H1 (cell line): ENCODE data around the gene GP1BB. TPM values are rescaled to one million over a fixed set of nuclear protein-coding genes. Genes with fewer than 3 reads are reported as not detected.
A peak's percentile ranks its signal among the peaks of the same experiment; 100 is the strongest.
"Not testable (repeated sequence)": the region's sequence is repeated elsewhere in the genome, so short reads cannot be mapped to it uniquely, and the experiment has no call there.

Source experiments
- CTCF ChIA-PET: fragments of 300-600 bp; sonication (Branson Sonifier 250); formaldehyde crosslinking; loops from one replicate; lab custom pipeline; 2021; ENCODE audit not compliant: partially characterized antibody; lab: Charles Lee
- POLR2A ChIA-PET: fragments of 300-600 bp; sonication (Branson Sonifier 250); formaldehyde crosslinking; loops from one replicate; lab custom pipeline; 2021; ENCODE audit warnings: inconsistent platforms; ENCODE audit not compliant: partially characterized antibody; lab: Charles Lee
- DNase-seq, 2 experiments: peaks; one replicate each; pipeline versions ENCODE4 v3.0.0 to v3.0.0-alpha.2; 2010 to 2022; ENCODE audit warnings: low spot score in 2 of 2, low read depth in 1 of 2, mixed read lengths in 1 of 2
- FAIRE-seq: peaks from 2 replicates; lab custom pipeline; 2011; peaks lifted over from hg19 to GRCh38; lab: Jason Lieb, UNC
- H2AFZ ChIP-seq: 2 replicates; pipeline ENCODE4 v1.8.1; 2012; ENCODE audit warnings: low read length, inconsistent platforms
- H2AK5ac ChIP-seq: 2 replicates; pipeline ENCODE4 v1.6.1; 2013; ENCODE audit warnings: low read depth, low read length
- H2BK120ac ChIP-seq: replicated peaks from 2 replicates; pipeline ENCODE3; 2013; ENCODE audit warnings: low read depth, low read length, inconsistent platforms
- H2BK12ac ChIP-seq: 2 replicates; pipeline ENCODE4 v1.6.1; 2013; ENCODE audit warnings: low read depth, low read length
- H2BK15ac ChIP-seq: 2 replicates; pipeline ENCODE4 v1.6.1; 2013; ENCODE audit warnings: low read length
- H2BK20ac ChIP-seq: 2 replicates; pipeline ENCODE4 v1.6.1; 2013; ENCODE audit warnings: low read length
- H2BK5ac ChIP-seq: 2 replicates; pipeline ENCODE4 v1.6.1; 2013; ENCODE audit warnings: low read depth, low read length
- H3K14ac ChIP-seq: 2 replicates; pipeline ENCODE4 v1.6.1; 2013; ENCODE audit warnings: inconsistent platforms; ENCODE audit not compliant: insufficient read length
- H3K18ac ChIP-seq: 2 replicates; pipeline ENCODE4 v1.6.1; 2013; ENCODE audit warnings: low read length; ENCODE audit errors: extremely low read depth
- H3K23ac ChIP-seq: 2 replicates; pipeline ENCODE4 v1.6.1; 2013; ENCODE audit warnings: inconsistent platforms; ENCODE audit not compliant: insufficient read length
- H3K23me2 ChIP-seq: 2 replicates; pipeline ENCODE4 v1.6.1; 2013; ENCODE audit warnings: low read depth, low read length
- H3K27ac ChIP-seq: 2 replicates; pipeline ENCODE4 v1.6.1; 2011; ENCODE audit warnings: low read depth, low read length, inconsistent platforms
- H3K27me3 ChIP-seq, 4 experiments: replicated peaks in 1 of 4; 1 replicate in 1 of 4; 2 replicates in 3 of 4; pipeline versions ENCODE4 v1.6.1 to v1.8.1; 2011 to 2013; ENCODE audit warnings: low read length in 3 of 4, mild to moderate bottlenecking in 3 of 4, inconsistent platforms in 2 of 4, mixed read lengths in 2 of 4, moderate library complexity in 1 of 4; ENCODE audit not compliant: control insufficient read depth in 3 of 4, insufficient read depth in 3 of 4; ENCODE audit errors: extremely low read depth in 1 of 4
- H3K36me3 ChIP-seq, 4 experiments: 2 replicates each; pipeline versions ENCODE4 v1.6.1 to v1.8.1; 2011 to 2013; ENCODE audit warnings: mild to moderate bottlenecking in 4 of 4, low read length in 3 of 4, moderate library complexity in 2 of 4, control low read depth in 1 of 4, inconsistent platforms in 1 of 4; ENCODE audit not compliant: insufficient read depth in 4 of 4, control insufficient read depth in 2 of 4
- H3K4ac ChIP-seq: replicated peaks from 2 replicates; pipeline ENCODE3; 2013; ENCODE audit warnings: low read length, low read depth, mixed read lengths, inconsistent platforms; ENCODE audit not compliant: insufficient read length
- H3K4me1 ChIP-seq, 4 experiments: replicated peaks in 1 of 4; 1 replicate in 1 of 4; 2 replicates in 3 of 4; pipeline versions ENCODE4 v1.6.1 to v1.8.1; 2011 to 2013; ENCODE audit warnings: low read length in 3 of 4, inconsistent platforms in 2 of 4, mixed read lengths in 1 of 4; ENCODE audit not compliant: insufficient read depth in 4 of 4, control insufficient read depth in 3 of 4
- H3K4me2 ChIP-seq, 2 experiments: 2 replicates each; pipeline versions ENCODE4 v1.6.1 to v1.8.1; 2011 to 2013; ENCODE audit warnings: low read depth in 2 of 2, low read length in 2 of 2, control low read depth in 1 of 2, inconsistent platforms in 1 of 2, mild to moderate bottlenecking in 1 of 2; ENCODE audit not compliant: insufficient read depth in 1 of 2
- H3K4me3 ChIP-seq, 4 experiments: fragments of 200-600, 300-600 bp in 1 of 4; sonication (generic), shearing (Covaris generic), sonication (Bioruptor Twin) in 1 of 4; 2 replicates each; pipeline versions ENCODE4 v1.5.1 to v1.8.1; 2011 to 2016; ENCODE audit warnings: low read length in 4 of 4, low read depth in 3 of 4, control low read depth in 2 of 4, inconsistent platforms in 2 of 4, mild to moderate bottlenecking in 2 of 4, mixed read lengths in 1 of 4, moderate library complexity in 1 of 4; ENCODE audit not compliant: insufficient read depth in 2 of 4; ENCODE audit errors: extremely low read depth in 1 of 4
- H3K56ac ChIP-seq: replicated peaks from 2 replicates; pipeline ENCODE3; 2013; ENCODE audit warnings: low read depth, mild to moderate bottlenecking, mixed read lengths, low read length, inconsistent platforms; ENCODE audit not compliant: insufficient read length
- H3K79me1 ChIP-seq: 2 replicates; pipeline ENCODE4 v1.6.1; 2013; ENCODE audit warnings: low read depth, low read length, control low read depth
- H3K79me2 ChIP-seq, 2 experiments: 2 replicates each; pipeline versions ENCODE4 v1.6.1 to v1.8.1; 2012 to 2013; ENCODE audit warnings: low read length in 2 of 2, mild to moderate bottlenecking in 2 of 2, inconsistent platforms in 1 of 2; ENCODE audit not compliant: insufficient read depth in 2 of 2, control insufficient read depth in 1 of 2
- H3K9ac ChIP-seq, 4 experiments: replicated peaks in 1 of 4; 1 replicate in 1 of 4; 2 replicates in 3 of 4; pipeline versions ENCODE4 v1.6.1 to v1.8.1; 2011 to 2013; ENCODE audit warnings: low read depth in 3 of 4, low read length in 3 of 4, control low read depth in 2 of 4, mild to moderate bottlenecking in 2 of 4, moderate library complexity in 2 of 4, inconsistent platforms in 1 of 4; ENCODE audit errors: extremely low read depth in 1 of 4
- H3K9me3 ChIP-seq, 2 experiments: 2 replicates each; pipeline versions ENCODE4 v1.6.1 to v1.8.1; 2012 to 2013; ENCODE audit warnings: mild to moderate bottlenecking in 2 of 2, moderate library complexity in 2 of 2, control low read depth in 1 of 2, inconsistent platforms in 1 of 2, low read depth in 1 of 2, low read length in 1 of 2, mixed read lengths in 1 of 2; ENCODE audit not compliant: insufficient read depth in 2 of 2
- H4K20me1 ChIP-seq, 2 experiments: replicated peaks in 1 of 2; 2 replicates each; pipeline versions ENCODE3 to v1.8.1; 2011 to 2013; ENCODE audit warnings: inconsistent platforms in 2 of 2, low read length in 2 of 2, mild to moderate bottlenecking in 1 of 2; ENCODE audit not compliant: insufficient read depth in 2 of 2, control insufficient read depth in 1 of 2
- H4K5ac ChIP-seq: 2 replicates; pipeline ENCODE4 v1.6.1; 2013; ENCODE audit warnings: low read length, low read depth, mixed read lengths, inconsistent platforms; ENCODE audit not compliant: insufficient read length
- H4K8ac ChIP-seq: 2 replicates; pipeline ENCODE4 v1.8.0; 2013; ENCODE audit warnings: mild to moderate bottlenecking, moderate library complexity, low read length, inconsistent platforms; ENCODE audit not compliant: insufficient read depth; ENCODE audit errors: extremely low read depth
- H4K91ac ChIP-seq: replicated peaks from 2 replicates; pipeline ENCODE3; 2013; ENCODE audit warnings: low read length, mixed read lengths, inconsistent platforms; ENCODE audit not compliant: insufficient read length
- EZH2 ChIP-seq: fragments of 200-600 bp; sonication (generic); IDR thresholded peaks from 2 replicates; pipeline ENCODE4 v1.7.1; 2012; ENCODE audit warnings: low read depth, mild to moderate bottlenecking, moderate library complexity, low read length, inconsistent platforms; ENCODE audit not compliant: severe bottlenecking
- SUZ12 ChIP-seq: fragments of 200-600 bp; sonication (generic); IDR thresholded peaks from 2 replicates; pipeline ENCODE4 v1.6.1; 2012; ENCODE audit warnings: mild to moderate bottlenecking, inconsistent platforms, low read length, moderate library complexity, mixed read lengths
- WGBS, 2 experiments: shearing (Covaris generic) in 1 of 2; methylation state at CpG; one replicate each; pipeline versions ENCODE4 v1.1.6 to v1.1.7; 2013 to 2015; ENCODE audit warnings: low lambda C conversion rate in 2 of 2, mixed read lengths in 2 of 2, inconsistent platforms in 1 of 2, low coverage in 1 of 2, missing lambda C conversion rate in 1 of 2; ENCODE audit not compliant: insufficient replicate concordance in 2 of 2, insufficient coverage in 1 of 2, insufficient read length in 1 of 2; ENCODE audit errors: extremely low coverage in 1 of 2, missing lambda C conversion rate in 1 of 2; 5-methylcytosine and 5-hydroxymethylcytosine counted together
- polyA plus RNA-seq, 7 experiments: library from polyadenylated mRNA; depleted of rRNA in 3 of 7; stranded (reverse) in 5 of 7; unstranded in 2 of 7; fragments of >200 nt in 5 of 7; fragments of 200-250 nt in 2 of 7; gene quantifications; 1 replicate in 5 of 7; 2 replicates in 1 of 7; 4 replicates in 1 of 7; pipeline versions ENCODE4 v1.2.1 to v1.2.3, GENCODE V29; 2011 to 2013; ENCODE audit warnings: missing spikeins in 2 of 7, mixed read lengths in 2 of 7
- total RNA-seq: library from RNA; stranded (reverse); fragmentation: NEBNext Ultra II Directional; extraction: Animal tissue kit (Norgen Biotek cat#: 25700); gene quantifications from 2 replicates; pipeline ENCODE4 v1.2.1, GENCODE V29; 2021

Gene GP1BB
- total and polyA plus RNA-seq, 2 of the 8 experiments (the other 6 are each of a cell fraction or from before 2014, with no cell fraction given) = 0.36 TPM; not detected in 1

- H3K9me3 ChIP-seq, FAIRE-seq, H3K18ac ChIP-seq, H2BK20ac ChIP-seq, H3K4ac ChIP-seq, H3K79me2 ChIP-seq, H4K91ac ChIP-seq, H4K8ac ChIP-seq, H3K79me1 ChIP-seq, H2BK5ac ChIP-seq, H2AK5ac ChIP-seq, H3K23ac ChIP-seq, H3K27ac ChIP-seq, H2AFZ ChIP-seq, H3K4me2 ChIP-seq, H3K14ac ChIP-seq, H3K36me3 ChIP-seq, DNase-seq, H3K4me3 ChIP-seq, H3K9ac ChIP-seq, H3K56ac ChIP-seq, H2BK15ac ChIP-seq, H2BK120ac ChIP-seq, H4K5ac ChIP-seq, POLR2A ChIA-PET: not testable (repeated sequence)
- Histone ChIP-seq H4K20me1 (peaks cover 7 to 21% of the 10 kb centered on the region in 2 experiments), H3K27me3 (peaks cover 60 to 92% (median 85%) of the 10 kb centered on the region in 4 experiments), H3K23me2 (peaks cover 18% of the 10 kb centered on the region; the same call in 1 of the 2 replicates), H2BK12ac (0 out of 2 replicates have a peak overlapping the region, but pooled peaks have one; percentile 68), H3K4me1 (peaks cover 0 to 35% (median 21%) of the 10 kb centered on the region in 4 experiments; a peak in 6 of 7 replicates)
- TF ChIP-seq SUZ12 (peak; percentile 64; the same call in 1 of the 2 replicates), EZH2 (peak; percentile 51)
- CTCF ChIA-PET = interaction anchor here (0.6 to 0.7 kb wide), 2 partner anchors 13 to 180 kb away, joined by 3 read pairs; no protein-coding TSS in a partner anchor
- WGBS, 2 experiments = 75% methylated on average over 46 of the region's 96 CpGs; no CpG with 5 or more reads in 1 of the 2 experiments
Measured at GRCh38 chr22:19726064-19726788, 2.9 kb downstream of the GP1BB start.
